GM18517 (cell line): ENCODE data around the gene ERBB2.
"Not testable (repeated sequence)": the region's sequence is repeated elsewhere in the genome, so short reads cannot be mapped to it uniquely, and the experiment has no call there.

ENCODE experiments used
- ATAC-seq: cut with Tn5 transposase; IDR thresholded peaks from one replicate; pipeline ENCODE4 v1.9.1; 2021; ENCODE audit warnings: mild to moderate bottlenecking, moderate library complexity; ENCODE audit not compliant: unreplicated experiment

Gene ERBB2

DNA sequence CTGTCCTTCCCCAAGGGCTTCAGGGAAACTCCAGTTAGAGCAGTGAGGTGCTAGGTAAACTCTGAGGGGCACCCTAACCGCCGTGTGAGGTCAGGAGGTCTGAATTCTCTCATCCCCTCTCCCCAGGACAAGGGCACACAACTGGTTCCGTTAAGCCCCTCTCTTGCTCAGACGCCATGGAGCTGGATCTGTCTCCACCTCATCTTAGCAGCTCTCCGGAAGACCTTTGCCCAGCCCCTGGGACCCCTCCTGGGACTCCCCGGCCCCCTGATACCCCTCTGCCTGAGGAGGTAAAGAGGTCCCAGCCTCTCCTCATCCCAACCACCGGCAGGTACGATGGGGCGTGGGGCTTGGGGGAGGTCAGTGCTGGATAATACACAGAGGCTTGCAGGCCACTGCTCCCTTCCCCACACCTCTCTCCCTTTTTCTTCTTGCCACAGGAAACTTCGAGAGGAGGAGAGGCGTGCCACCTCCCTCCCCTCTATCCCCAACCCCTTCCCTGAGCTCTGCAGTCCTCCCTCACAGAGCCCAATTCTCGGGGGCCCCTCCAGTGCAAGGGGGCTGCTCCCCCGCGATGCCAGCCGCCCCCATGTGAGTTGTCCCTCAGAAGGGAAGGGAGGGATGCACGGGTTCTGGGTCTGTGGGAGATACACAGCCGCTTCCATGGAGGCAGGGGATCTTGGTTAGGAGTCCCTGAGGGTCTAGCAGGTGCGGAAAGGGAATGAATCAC is 42.4 kb downstream of the ERBB2 start:
- no peak for ATAC-seq

DNA sequence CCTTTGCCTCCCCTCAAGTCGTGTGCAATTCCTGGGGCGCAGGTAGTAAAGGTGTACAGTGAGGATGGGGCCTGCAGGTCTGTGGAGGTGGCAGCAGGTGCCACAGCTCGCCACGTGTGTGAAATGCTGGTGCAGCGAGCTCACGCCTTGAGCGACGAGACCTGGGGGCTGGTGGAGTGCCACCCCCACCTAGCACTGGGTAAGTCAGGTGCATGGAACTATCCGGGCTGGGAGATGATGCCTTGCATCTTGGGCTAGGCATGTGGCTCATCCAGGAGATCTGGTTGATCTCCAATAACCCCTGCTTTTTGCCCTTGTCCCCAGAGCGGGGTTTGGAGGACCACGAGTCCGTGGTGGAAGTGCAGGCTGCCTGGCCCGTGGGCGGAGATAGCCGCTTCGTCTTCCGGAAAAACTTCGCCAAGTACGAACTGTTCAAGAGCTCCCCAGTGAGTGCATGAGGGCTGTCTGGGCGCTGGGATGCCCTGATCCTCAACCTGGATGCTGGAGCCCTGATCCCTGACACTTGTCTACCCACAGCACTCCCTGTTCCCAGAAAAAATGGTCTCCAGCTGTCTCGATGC is 43.1 kb downstream of the ERBB2 start:
- ATAC-seq: no peak

DNA sequence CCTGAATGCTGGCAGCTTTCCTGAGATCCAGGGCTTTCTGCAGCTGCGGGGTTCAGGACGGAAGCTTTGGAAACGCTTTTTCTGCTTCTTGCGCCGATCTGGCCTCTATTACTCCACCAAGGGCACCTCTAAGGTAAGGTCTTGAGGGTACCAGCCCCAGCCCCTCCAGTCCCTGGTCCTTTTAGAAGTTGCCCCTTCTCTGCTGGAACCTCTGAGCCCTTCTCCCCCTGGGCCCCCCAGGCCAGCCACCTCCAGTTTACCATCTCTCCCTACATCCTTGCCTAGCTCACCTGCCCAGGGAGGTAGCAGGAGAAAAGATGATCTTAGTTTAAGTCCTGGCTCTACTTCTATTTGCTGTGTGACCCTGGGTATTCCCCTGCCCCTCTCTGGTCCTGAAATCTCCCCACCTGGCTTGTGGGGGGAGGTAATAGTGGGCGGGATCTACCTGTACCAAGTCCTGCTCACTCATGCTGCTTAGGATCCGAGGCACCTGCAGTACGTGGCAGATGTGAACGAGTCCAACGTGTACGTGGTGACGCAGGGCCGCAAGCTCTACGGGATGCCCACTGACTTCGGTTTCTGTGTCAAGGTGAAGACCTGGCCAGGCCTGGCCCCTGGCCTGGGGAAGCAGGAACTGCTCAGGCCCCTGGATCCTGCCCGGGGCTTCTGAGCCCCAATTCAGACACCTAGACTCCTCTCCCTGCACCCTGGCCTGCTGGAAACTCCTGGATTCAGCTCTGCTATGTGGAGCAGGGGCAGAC is 44.4 kb downstream of the ERBB2 start:
- ATAC-seq: no peak

DNA sequence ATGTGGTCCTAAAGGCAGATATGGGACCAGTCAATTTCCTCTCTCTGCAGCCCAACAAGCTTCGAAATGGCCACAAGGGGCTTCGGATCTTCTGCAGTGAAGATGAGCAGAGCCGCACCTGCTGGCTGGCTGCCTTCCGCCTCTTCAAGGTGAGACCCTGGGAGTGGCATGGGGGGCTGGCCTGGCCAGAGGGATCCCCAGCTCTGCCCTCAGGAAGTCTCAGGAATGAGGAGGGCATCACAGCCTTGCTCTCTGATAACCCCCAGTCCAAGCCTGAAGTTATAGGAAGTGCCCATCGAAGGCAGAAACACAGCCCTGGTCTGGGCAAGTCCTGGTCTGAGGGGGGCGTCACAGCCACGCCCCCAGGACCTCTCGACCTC is 45.0 kb downstream of the ERBB2 start:
- no peak for ATAC-seq

DNA sequence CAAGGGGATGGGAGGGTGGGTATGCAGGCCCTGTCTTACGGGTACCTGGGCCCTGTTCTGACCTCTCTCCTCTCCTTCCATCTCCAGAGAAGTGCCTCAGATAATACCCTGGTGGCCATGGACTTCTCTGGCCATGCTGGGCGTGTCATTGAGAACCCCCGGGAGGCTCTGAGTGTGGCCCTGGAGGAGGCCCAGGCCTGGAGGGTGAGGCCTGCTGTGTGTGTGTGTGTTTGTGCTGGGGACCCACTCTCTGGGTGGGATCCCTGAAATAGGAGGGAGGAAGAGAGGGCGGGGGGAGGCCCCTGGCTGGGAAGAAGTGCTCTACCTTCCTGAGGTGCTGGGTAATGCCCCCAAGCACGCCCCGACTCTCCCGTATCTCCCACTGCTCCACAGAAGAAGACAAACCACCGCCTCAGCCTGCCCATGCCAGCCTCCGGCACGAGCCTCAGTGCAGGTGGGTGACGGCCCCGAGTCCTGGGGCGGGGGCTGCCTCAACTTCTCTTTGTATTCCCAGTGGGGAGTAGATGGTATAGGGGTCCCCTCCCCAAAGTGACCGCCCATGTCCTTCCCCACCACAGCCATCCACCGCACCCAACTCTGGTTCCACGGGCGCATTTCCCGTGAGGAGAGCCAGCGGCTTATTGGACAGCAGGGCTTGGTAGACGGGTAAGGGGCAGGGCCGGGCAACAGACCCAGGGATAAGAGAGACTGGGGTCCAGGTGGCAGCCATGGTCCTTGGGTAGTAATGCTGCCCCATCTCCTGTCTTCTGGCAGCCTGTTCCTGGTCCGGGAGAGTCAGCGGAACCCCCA is 45.7 kb downstream of the ERBB2 start:
- ATAC-seq: no peak

DNA sequence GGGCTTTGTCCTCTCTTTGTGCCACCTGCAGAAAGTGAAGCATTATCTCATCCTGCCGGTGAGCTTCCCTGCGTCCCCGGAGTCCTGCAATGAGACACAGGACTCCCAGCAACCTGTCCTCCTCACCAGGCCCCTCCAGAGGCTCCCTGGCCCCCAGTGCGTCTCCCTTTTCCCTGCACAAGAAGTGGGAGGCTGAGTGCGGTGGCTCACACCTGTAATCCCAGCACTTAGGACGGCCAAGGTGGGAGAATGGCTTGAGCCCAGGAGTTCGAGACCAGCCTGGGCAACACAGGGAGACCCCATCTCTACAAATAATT is 46.2 kb downstream of the ERBB2 start:
- ATAC-seq: no peak

DNA sequence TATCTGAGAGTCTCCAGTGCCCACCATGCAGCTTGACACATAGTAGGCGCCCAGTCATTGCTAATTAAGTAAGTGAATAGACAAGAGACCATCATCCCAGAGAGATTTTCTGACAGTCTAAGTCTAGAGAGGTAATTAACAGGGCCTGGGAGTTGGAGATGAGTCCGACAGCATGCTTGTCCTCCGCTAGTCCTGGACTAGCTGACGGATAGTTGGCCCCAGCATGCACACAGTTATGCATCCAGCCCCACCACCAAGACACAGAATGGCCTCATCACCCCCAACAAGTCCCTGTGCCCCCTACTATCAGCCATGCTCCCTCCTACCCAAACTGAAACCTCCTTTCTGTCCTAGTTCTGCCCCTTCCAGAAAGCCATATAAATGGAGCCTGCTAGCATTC is 47.9 kb downstream of the ERBB2 start:
- no peak for ATAC-seq

DNA sequence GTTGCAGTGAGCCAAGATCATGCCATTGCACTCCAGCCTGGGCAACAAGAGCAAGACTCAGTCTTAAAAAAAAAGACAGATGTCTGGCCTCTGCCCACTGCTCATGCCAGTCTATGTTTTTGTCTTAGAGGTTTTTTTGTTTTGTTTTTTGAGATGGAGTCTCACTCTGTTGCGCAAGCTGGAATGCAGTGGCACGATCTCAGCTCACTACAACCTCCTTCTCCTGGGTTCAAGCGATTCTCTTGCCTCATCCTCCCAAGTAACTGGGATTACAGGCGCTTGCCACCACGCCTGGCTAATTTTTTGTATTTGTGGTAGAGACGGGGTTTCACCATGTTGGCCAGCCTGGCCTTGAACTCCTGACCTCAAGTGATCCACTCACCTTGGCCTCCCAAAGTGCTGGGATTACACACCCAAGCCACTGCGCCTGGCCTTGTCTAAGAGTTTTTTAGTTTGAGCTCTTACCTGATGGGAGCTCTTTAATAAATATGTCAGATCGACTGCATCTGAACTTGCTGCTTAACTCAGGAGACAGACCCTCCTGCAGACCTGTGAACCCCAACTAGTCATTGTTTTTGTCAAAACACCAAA is 48.7 kb downstream of the ERBB2 start:
- not testable (repeated sequence) for ATAC-seq

DNA sequence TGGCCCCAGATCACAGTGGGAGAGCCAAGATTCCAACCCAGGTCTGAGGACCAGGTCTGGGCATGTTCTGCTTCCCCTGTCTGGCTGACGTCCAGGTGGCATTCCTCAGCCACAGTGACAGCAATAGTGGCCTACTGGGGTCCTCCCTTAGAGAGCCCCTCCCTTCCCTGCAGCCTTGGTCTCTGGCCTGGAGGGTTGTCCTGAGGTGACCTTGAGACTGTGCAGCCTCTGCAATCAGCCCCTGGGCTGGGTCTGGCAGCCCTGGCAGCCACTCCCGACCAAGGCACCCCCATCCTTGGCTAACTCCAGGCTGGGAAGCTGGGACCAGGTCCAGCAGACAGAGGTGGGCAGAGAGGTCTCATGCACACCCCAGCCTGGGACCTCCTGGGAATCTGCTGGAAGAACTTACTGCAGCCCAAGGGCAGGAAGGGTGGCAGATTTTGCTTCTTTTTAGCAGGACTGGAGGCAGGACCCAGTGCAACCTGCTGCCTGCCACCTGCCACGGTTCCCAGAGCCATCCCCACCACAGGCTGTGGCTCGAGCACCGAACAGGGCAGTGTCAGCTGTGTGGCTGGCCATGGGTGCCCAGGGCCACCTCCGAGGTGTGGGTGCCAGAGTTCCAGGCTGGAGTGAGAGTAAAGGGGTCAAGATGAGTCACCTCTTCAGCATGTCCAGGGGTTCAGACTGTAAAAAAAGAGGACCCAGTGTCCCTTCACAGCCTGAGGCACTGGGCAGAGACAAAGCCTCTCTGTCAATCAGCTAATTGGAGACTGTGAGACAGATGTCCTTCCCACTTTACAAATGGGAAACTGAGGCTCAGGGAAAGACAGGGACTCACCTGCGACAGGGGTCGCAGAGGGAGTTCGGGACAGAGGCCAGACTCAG is 50.5 kb downstream of the ERBB2 start:
- ATAC-seq: no peak

DNA sequence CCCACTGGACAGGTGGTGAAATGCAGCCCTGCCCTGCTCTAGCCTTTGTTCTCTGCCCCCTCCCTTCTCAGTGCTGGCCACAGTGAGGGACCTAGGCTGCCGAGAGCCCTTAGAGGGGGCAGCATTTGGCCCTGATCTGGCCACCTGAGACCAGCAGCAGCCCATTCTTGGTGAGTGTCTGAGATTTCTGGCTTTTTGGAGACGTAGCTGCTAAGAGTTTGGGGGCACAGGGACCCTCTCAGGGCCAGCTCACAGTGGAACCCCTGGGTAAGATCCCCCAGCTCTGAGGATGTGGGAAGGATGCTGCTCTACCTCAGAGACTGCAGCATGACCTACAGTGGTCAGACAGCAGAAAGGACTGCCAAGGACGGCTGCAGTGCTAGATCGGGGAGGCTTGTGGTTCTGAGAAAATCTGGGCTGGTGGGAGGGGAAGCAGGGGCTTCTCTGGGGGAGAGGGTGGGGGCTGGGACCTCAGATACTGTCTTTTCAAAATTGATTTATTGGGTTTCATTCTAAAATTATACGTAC is 51.2 kb downstream of the ERBB2 start:
- ATAC-seq: no peak

DNA sequence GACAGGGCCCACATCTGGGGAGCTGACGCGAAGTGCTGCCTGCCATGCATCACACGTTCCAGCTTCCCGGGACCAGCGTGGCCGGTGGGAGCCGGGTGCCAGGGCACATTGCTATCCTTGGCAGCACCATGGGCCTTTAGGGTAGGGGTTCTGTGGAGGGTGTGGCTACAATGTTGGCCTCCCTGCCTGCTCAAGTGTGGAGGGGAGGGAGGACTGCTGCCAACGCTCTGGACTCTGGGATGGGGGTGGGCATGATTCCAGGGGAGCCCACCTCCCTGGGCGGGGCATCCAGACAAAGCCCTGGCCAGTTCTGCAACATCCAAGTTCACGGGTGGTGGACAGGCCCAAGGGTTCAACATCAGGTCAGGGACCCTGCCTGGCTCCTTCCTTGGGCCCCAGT is 51.8 kb downstream of the ERBB2 start:
- no peak for ATAC-seq

DNA sequence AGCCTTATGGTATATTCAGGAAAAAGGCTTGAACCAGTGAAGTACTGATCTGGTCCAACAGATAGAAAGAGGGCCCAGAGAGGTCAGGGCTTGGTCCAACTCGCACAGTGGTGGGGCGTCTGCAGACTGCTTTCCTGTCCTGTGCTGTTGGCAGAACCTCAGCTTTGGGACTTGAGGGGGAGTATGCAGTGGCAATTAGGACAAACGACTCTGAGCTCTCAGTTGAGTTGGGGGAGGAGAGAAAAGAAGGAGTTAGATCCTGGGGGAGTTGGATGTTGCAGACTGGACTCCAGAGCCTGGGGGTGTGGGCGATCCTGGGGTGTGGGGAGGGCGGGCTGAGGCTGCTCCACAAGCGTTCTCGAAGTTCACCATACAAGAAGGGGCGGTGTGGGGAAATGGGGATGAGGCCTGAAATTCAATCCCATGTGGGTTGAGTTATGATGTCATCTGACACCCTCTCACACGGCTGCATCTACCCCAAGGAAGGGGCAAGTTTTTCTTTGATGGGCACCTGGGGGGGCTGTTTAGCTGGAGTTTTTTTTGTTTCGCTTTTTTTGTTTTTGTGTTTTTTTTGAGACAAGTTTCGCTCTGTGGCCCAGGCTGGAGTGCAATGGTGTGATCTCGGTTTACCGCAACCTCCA is 52.5 kb downstream of the ERBB2 start:
- ATAC-seq: no peak

DNA sequence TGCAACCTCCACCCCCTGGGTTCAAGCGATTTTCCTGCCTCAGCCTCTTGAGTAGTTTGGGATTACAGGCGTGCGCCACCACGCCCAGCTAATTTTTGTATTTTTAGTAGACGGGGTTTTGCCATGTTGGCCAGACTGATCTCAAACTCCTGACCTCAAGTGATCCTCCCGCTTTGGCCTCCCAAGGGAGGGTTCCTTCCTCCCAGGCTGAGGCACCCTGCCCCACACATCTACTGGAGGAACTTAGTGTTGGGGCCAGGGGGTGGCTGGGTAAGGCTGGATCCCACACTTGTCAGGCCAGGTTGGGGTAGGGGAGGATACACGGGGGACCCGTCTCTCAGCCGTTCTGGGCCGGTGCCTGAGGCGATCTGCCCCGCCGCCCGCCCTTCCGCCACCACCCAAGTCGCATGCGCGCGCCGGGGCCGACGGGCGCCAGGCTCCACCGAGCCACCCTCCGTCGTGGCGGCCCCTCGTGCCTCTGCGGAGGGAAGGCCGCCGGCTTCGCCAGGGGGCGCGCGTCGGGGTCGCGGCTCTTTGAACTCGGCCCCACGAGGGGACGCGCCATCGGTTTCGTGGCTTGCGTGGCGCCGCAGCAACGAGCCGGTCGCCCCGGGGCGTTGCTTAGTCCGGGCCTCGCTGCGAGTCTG is 53.8 kb downstream of the ERBB2 start:
- ATAC-seq: peak; percentile 23

DNA sequence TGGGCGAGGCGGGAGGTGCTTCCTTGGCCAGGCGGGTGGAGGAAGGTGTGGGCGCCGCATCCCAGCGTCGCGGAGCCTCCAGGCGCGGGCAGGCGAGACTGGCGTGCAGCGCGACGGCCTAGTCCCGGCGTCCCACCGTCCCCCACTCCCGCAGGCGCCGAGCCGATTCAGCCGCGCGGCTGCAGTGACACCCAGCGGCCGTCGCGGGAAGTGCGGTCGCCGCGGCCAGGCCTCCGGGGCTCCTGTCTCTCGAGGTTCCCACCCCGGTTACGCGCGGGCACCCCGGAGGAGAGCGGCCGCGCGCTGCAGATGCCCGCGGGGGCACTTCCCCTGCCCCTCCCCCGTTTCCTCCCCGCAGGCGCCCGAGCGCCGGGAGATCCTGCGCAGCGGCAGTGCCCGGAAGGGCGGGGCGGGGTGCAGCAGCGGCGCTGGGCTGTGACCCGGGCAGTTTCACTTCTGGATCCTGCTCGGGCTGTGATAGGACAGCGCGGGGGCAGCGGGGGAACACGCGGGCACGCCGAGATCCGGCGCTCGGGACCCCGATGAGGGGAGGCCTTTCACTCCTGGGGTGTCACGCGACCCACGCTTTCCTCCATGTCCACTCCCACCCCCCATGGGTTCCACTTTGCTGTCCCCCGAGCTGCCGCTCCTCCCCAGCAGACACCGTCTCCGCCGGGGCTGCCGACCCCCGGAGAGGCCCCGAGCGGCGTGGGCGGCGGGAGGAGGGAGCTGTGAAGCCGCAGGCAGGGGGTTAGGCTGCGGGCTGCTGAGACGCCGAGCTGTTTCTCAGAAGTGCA is 54.5 kb downstream of the ERBB2 start:
- ATAC-seq: peak; percentile 60

DNA sequence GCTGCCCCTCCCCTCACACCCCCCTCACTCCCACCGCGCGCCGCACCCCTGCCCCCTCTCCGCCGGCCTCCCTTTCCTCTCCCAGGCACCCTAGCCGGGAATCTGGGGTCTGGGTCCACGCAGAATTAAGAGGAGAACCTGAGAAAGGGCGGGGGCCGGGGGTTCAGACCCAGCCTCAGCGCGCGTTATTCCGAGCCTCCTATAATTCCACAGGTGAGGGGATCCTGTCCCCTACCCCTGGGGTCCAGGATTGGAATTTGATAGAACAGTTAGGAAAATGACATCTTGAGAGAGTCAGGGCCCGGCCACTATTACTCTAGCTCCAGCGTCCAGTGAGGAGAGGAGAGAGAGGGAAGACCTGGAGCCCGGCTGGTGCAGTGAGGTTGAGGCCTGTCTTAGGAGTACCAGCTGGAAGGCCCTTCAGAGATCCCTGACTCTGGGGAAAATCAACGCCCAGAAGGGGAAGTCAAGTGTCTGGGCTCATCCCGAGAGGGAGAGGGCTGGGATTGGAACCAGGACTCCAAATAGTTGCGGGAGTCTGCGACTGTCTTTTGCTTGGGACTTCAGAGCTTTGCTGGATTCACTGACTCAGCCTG is 55.2 kb downstream of the ERBB2 start:
- ATAC-seq: no peak

DNA sequence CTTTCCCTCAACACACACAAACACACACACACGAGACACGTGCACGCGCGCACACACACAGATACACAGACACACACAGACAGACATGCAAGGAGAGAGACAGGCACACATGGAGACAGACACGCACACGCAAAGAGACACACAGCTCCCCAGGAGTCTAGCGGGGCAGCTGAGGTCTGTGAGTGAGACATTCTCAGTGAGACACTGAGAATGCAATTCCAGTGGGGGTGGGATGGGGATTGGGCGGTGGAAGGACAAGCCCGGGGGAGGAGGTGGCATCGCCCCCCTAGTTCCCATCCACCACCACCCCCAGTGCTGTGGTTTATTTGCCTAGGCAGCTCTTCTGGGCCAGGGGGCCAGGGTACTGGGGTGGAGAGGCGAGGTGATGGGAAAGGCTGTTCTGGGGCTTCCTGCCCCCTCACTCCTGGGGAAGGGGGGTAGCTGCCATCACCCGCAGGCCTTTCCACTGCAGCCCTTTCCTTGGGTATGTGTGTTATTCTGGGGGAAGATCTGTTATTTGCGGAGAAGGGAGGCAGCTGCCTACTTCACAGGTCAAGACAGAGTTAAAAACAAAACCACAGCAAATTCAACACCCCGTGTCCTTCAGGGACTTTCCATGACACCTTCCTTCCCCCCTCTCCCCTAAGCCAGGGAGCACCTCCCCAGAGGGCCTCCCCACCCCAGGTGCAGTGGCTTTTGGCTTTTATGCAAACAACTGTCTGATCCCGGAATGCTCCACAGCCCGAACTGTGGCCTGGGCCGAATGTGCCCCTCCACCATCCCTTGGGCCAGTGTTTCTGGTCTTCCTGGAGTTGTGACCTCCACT is 55.9 kb downstream of the ERBB2 start:
- ATAC-seq: peak; percentile 33
